IMR-90 (cell line): ENCODE measurements around the gene RBM5. TPM values are rescaled to one million over a fixed set of nuclear protein-coding genes. Genes with fewer than 3 reads are reported as not detected.

Experiments
- ATAC-seq: fragments of 200-7000 bp; cut with Tn5 transposase; 2 replicates; pipeline ENCODE4 v1.9.1; 2020; ENCODE audit warnings: low read depth, mild to moderate bottlenecking, moderate library complexity
- BruUV-seq: library from RNA; stranded (reverse); fragments of 400-500 nt; replicated peaks from 2 replicates; lab custom pipeline; 2021; lab: Mats Ljungman, UMichigan
- CTCF ChIA-PET: fragments of 300-600 bp; formaldehyde crosslinking; extraction: SDS; loops from one replicate; lab custom pipeline; 2021; ENCODE audit warnings: antibody characterized with exemption; lab: Yijun Ruan, JAX
- POLR2A ChIA-PET: fragments of 300-600 bp; sonication (Branson Sonifier 250); formaldehyde crosslinking; loops from one replicate; lab custom pipeline; 2022; ENCODE audit warnings: antibody characterized with exemption; ENCODE audit not compliant: unreplicated experiment; lab: Charles Lee
- DNase-seq: peaks from one replicate; pipeline ENCODE4 v3.0.0; 2013
- H2AFZ ChIP-seq: replicated peaks from 2 replicates; pipeline ENCODE3; 2013; ENCODE audit warnings: low read length, mild to moderate bottlenecking; ENCODE audit not compliant: poor library complexity
- H2AK5ac ChIP-seq: 2 replicates; pipeline ENCODE4 v1.6.1; 2013; ENCODE audit warnings: low read depth, low read length, inconsistent platforms
- H2AK9ac ChIP-seq: replicated peaks from 2 replicates; pipeline ENCODE3; 2013; ENCODE audit warnings: mild to moderate bottlenecking, low read depth, low read length, moderate library complexity; ENCODE audit not compliant: poor library complexity
- H2BK120ac ChIP-seq: 2 replicates; pipeline ENCODE4 v1.6.1; 2013; ENCODE audit warnings: low read depth, low read length, inconsistent platforms
- H2BK15ac ChIP-seq: 3 replicates; pipeline ENCODE4 v1.6.1; 2013; ENCODE audit warnings: low read depth, low read length, inconsistent platforms
- H2BK20ac ChIP-seq: 2 replicates; pipeline ENCODE4 v1.6.1; 2013; ENCODE audit warnings: low read depth, mild to moderate bottlenecking, inconsistent platforms, low read length, moderate library complexity
- H2BK5ac ChIP-seq: 2 replicates; pipeline ENCODE4 v1.6.1; 2013; ENCODE audit warnings: mild to moderate bottlenecking, low read depth, low read length, inconsistent platforms; ENCODE audit not compliant: poor library complexity, severe bottlenecking
- H3K14ac ChIP-seq: replicated peaks from 2 replicates; pipeline ENCODE4 v1.6.1; 2013; ENCODE audit warnings: low read depth, low read length, inconsistent platforms
- H3K18ac ChIP-seq: 2 replicates; pipeline ENCODE4 v1.6.1; 2013; ENCODE audit warnings: low read depth, low read length, control low read depth
- H3K23ac ChIP-seq: 2 replicates; pipeline ENCODE4 v1.6.1; 2013; ENCODE audit warnings: low read depth, low read length, inconsistent platforms
- H3K27ac ChIP-seq: 2 replicates; pipeline ENCODE4 v1.5.1; 2013; ENCODE audit warnings: mild to moderate bottlenecking, control low read depth, low read length; ENCODE audit not compliant: insufficient read depth
- H3K27me3 ChIP-seq: 2 replicates; pipeline ENCODE4 v1.6.1; 2013; ENCODE audit warnings: low read length; ENCODE audit not compliant: control insufficient read depth, insufficient read depth
- H3K36me3 ChIP-seq: 2 replicates; pipeline ENCODE4 v1.6.1; 2013; ENCODE audit warnings: low read length, mixed read lengths; ENCODE audit not compliant: control insufficient read depth, insufficient read depth
- H3K4ac ChIP-seq: 2 replicates; pipeline ENCODE4 v1.6.1; 2013; ENCODE audit warnings: low read depth, low read length, inconsistent platforms
- H3K4me1 ChIP-seq: 2 replicates; pipeline ENCODE4 v1.6.1; 2013; ENCODE audit warnings: low read length, mixed read lengths; ENCODE audit not compliant: control insufficient read depth, insufficient read depth
- H3K4me2 ChIP-seq: 2 replicates; pipeline ENCODE4 v1.6.1; 2013; ENCODE audit warnings: low read depth, mild to moderate bottlenecking, control low read depth, low read length, moderate library complexity
- H3K4me3 ChIP-seq: 2 replicates; pipeline ENCODE4 v1.5.1; 2013; ENCODE audit warnings: low read depth, mild to moderate bottlenecking, control low read depth, low read length, moderate library complexity; ENCODE audit not compliant: insufficient read depth
- H3K56ac ChIP-seq: 2 replicates; pipeline ENCODE4 v1.6.1; 2013; ENCODE audit warnings: low read length, inconsistent platforms; ENCODE audit not compliant: insufficient read depth; ENCODE audit errors: extremely low read depth
- H3K79me1 ChIP-seq, 2 experiments: 2 replicates each; pipeline ENCODE4 v1.6.1; 2013; ENCODE audit warnings: low read length in 2 of 2, inconsistent platforms in 1 of 2, low read depth in 1 of 2
- H3K9ac ChIP-seq: 2 replicates; pipeline ENCODE4 v1.6.1; 2013; ENCODE audit warnings: low read depth, low read length, control low read depth
- H3K9me1 ChIP-seq: 2 replicates; pipeline ENCODE4 v1.6.1; 2013; ENCODE audit warnings: low read length, inconsistent platforms; ENCODE audit not compliant: insufficient read depth
- H3K9me3 ChIP-seq: 2 replicates; pipeline ENCODE4 v1.6.1; 2013; ENCODE audit warnings: low read length; ENCODE audit not compliant: control insufficient read depth, insufficient read depth
- H4K20me1 ChIP-seq: 2 replicates; pipeline ENCODE4 v1.6.1; 2013; ENCODE audit warnings: low read length, inconsistent platforms; ENCODE audit not compliant: insufficient read depth
- H4K5ac ChIP-seq: 2 replicates; pipeline ENCODE4 v1.6.1; 2013; ENCODE audit warnings: mild to moderate bottlenecking, low read depth, low read length, control low read depth
- H4K8ac ChIP-seq, 2 experiments: 2 replicates each; pipeline ENCODE4 v1.6.1; 2013; ENCODE audit warnings: low read depth in 2 of 2, low read length in 2 of 2, control low read depth in 1 of 2, inconsistent platforms in 1 of 2
- H4K91ac ChIP-seq: 2 replicates; pipeline ENCODE4 v1.6.1; 2013; ENCODE audit warnings: low read depth, low read length, inconsistent platforms; ENCODE audit not compliant: insufficient read depth
- BHLHE40 ChIP-seq: fragments of 150-350 bp; IDR thresholded peaks from 2 replicates; pipeline ENCODE4 v1.6.1; 2016; ENCODE audit warnings: mild to moderate bottlenecking, low read depth, low read length
- CEBPB ChIP-seq: IDR thresholded peaks from 2 replicates; pipeline ENCODE4 v1.6.1; 2012; ENCODE audit warnings: low read depth, low read length, improper control_type of control experiment
- CHD1 ChIP-seq: IDR thresholded peaks from 2 replicates; pipeline ENCODE4 v1.6.1; 2012; ENCODE audit warnings: low read depth, low read length, improper control_type of control experiment
- CTCF ChIP-seq: conservative IDR thresholded peaks from 2 replicates; pipeline ENCODE4 v1.5.1; 2012; ENCODE audit warnings: mild to moderate bottlenecking, low read depth, low read length, improper control_type of control experiment
- ELK1 ChIP-seq: fragments of 150-350 bp; IDR thresholded peaks from 2 replicates; pipeline ENCODE4 v1.6.1; 2016; ENCODE audit warnings: low read depth, mild to moderate bottlenecking, low read length, moderate library complexity, borderline replicate concordance
- FOS ChIP-seq: fragments of 150-350 bp; IDR thresholded peaks from 2 replicates; pipeline ENCODE4 v1.6.1; 2016; ENCODE audit warnings: low read depth, low read length
- MAFK ChIP-seq: IDR thresholded peaks from 2 replicates; pipeline ENCODE4 v1.6.1; 2012; ENCODE audit warnings: low read depth, low read length, improper control_type of control experiment
- MAZ ChIP-seq: IDR thresholded peaks from 2 replicates; pipeline ENCODE4 v1.6.1; 2012; ENCODE audit warnings: low read depth, mild to moderate bottlenecking, low read length, improper control_type of control experiment, moderate library complexity, borderline replicate concordance
- MXI1 ChIP-seq: IDR thresholded peaks from 2 replicates; pipeline ENCODE4 v1.6.1; 2012; ENCODE audit warnings: low read depth, mild to moderate bottlenecking, low read length, moderate library complexity, borderline replicate concordance
- NFE2L2 ChIP-seq: fragments of 150-350 bp; IDR thresholded peaks from 2 replicates; pipeline ENCODE4 v1.6.1; 2016; ENCODE audit warnings: low read depth, mild to moderate bottlenecking, low read length
- POLR2A ChIP-seq: IDR thresholded peaks from 2 replicates; pipeline ENCODE4 v1.6.1; 2012; ENCODE audit warnings: mild to moderate bottlenecking, low read depth, low read length
- RAD21 ChIP-seq: IDR thresholded peaks from 2 replicates; pipeline ENCODE4 v1.6.1; 2012; ENCODE audit warnings: low read length, improper control_type of control experiment
- RCOR1 ChIP-seq: IDR thresholded peaks from 2 replicates; pipeline ENCODE4 v1.6.1; 2012; ENCODE audit warnings: mild to moderate bottlenecking, low read length, improper control_type of control experiment; ENCODE audit not compliant: insufficient replicate concordance
- RFX5 ChIP-seq: IDR thresholded peaks from 2 replicates; pipeline ENCODE4 v1.8.0; 2012; ENCODE audit warnings: low read depth, mild to moderate bottlenecking, low read length, moderate library complexity
- SMC3 ChIP-seq: fragments of 150-350 bp; IDR thresholded peaks from 2 replicates; pipeline ENCODE4 v1.6.1; 2016; ENCODE audit warnings: low read depth, mild to moderate bottlenecking, antibody characterized with exemption, low read length, moderate library complexity
- USF2 ChIP-seq: fragments of 150-350 bp; IDR thresholded peaks from 2 replicates; pipeline ENCODE4 v1.6.1; 2017; ENCODE audit warnings: mild to moderate bottlenecking, antibody characterized with exemption, low read length, low read depth
- WGBS, 2 experiments: methylation state at CpG; one replicate each; pipeline versions ENCODE4 v1.1.5 to v1.1.7; 2013; ENCODE audit warnings: missing lambda C conversion rate in 2 of 2; ENCODE audit not compliant: insufficient read length in 1 of 2; ENCODE audit errors: extremely low coverage in 2 of 2; 5-methylcytosine and 5-hydroxymethylcytosine counted together
- dilution Hi-C: fragments of 300-500 bp; cut with HindIII; formaldehyde crosslinking; loops from one replicate; pipeline ENCODE4 v1.14.3; 2018; ENCODE audit warnings: low sequenced_read_pairs; ENCODE audit not compliant: unreplicated experiment
- in situ Hi-C: fragments of 300-500 bp; cut with MboI; formaldehyde crosslinking; loops from 3 replicates; pipeline ENCODE4 v1.14.3; 2019; ENCODE audit warnings: low sequenced_read_pairs, inconsistent platforms, mixed read lengths
- intact Hi-C: fragments of 100-400 bp; cut with micrococcal nuclease; formaldehyde crosslinking; loops from 2 replicates; pipeline ENCODE4 v1.10.0; 2022
- polyA plus RNA-seq, 3 experiments: library from polyadenylated mRNA; depleted of rRNA; stranded (reverse); fragments of >200 nt; gene quantifications; 2 replicates each; pipeline ENCODE4 v1.2.3, GENCODE V29; 2012; ENCODE audit warnings: low replicate concordance in 1 of 3
- total RNA-seq: library from RNA; depleted of rRNA; stranded (reverse); fragments of >200 nt; gene quantifications from 2 replicates; pipeline ENCODE4 v1.2.3, GENCODE V29; 2012

RBM5 gene
- total and polyA plus RNA-seq, 2 of the 4 experiments (the other 2 are of a cell fraction): 121 to 155 TPM

- Histone ChIP-seq H3K4me3 (no peak overlapping the region), H3K9me1 (peaks cover 10% of the 10 kb centered on the region), H3K9ac (no peak overlapping the region), H3K4me2 (no peak overlapping the region), H3K4me1 (peaks cover 8% of the 10 kb centered on the region), H2BK20ac (peak overlapping the region; percentile 67; the same call in 1 of the 2 replicates), H3K56ac (no peak overlapping the region), H3K36me3 (no peaks in the 10 kb centered on the region), H3K23ac (peak overlapping the region; percentile 45; the same call in 1 of the 2 replicates), H3K9me3 (no peaks in the 10 kb centered on the region), H3K79me1 (no peaks in the 10 kb centered on the region), H3K27me3 (peaks cover 7% of the 10 kb centered on the region; the same call in 1 of the 2 replicates), H3K14ac (peak overlapping the region; percentile 89), H3K4ac (peak overlapping the region; percentile 85), H2AK9ac (peak overlapping the region; percentile 35), H2AFZ (peak overlapping the region; percentile 71), H3K27ac (peak overlapping the region; percentile 65; the same call in 1 of the 2 replicates), H2BK5ac (no peak overlapping the region), H4K91ac (peak overlapping the region; percentile 73), H2AK5ac (peak overlapping the region; percentile 66), H2BK15ac (peak overlapping the region; percentile 65; the same call in 2 of the 3 replicates), H4K20me1 (no peaks in the 10 kb centered on the region), H3K18ac (peak overlapping the region; percentile 15; the same call in 1 of the 2 replicates), H4K8ac (peak overlapping the region; percentile 66 to 71), H4K5ac (peak overlapping the region; percentile 41), H2BK120ac (peak overlapping the region; percentile 71)
- no TSS peak for BruUV-seq
- ChIA-PET POLR2A (no interaction called here), CTCF (no interaction called here)
- DNase-seq (no peak), ATAC-seq (no peak)
- dilution Hi-C loops: no loop called here
- intact Hi-C loops: no loop called here
- 69% methylated on average over 1 of the region's 1 CpG; no CpG with 5 or more reads in 1 of the 2 experiments for WGBS, 2 experiments
- TF ChIP-seq MAZ (no peak), ELK1 (no peak), RCOR1 (no peak), SMC3 (no peak), MAFK (no peak), MXI1 (no peak), RAD21 (no peak), BHLHE40 (no peak), RFX5 (no peak), FOS (no peak), NFE2L2 (no peak), CHD1 (no peak), CTCF (no peak), USF2 (no peak), POLR2A (no peak), CEBPB (no peak)
- in situ Hi-C loops: no loop called here
Observed at GRCh38 chr3:50150404-50150750, 61.7 kb downstream of the RBM5 start.
